ENCODE results near the gene ZNF185. TPM values are rescaled to one million over a fixed set of nuclear protein-coding genes. Genes with fewer than 3 reads are reported as not detected.

The ZNF185 gene
- total RNA-seq, 1 experiment from 2014 or later: 2.1 TPM

- no peak overlapping the region for H3K27ac ChIP-seq (ENCODE audit: low read depth, low read length, poor library complexity, severe bottlenecking)
- intact Hi-C loops (cut with micrococcal nuclease; ENCODE audit: unreplicated experiment): no loop called here
- H3K27me3 ChIP-seq (replicated peaks; ENCODE audit: insufficient read depth, low read depth, low read length, poor library complexity): no peaks in the 10 kb centered on the region
- no peak for DNase-seq (ENCODE audit: low spot score)
- no peak overlapping the region for H3K4me3 ChIP-seq (ENCODE audit: low read depth, low read length, poor library complexity, severe bottlenecking)
- H3K4me1 ChIP-seq (ENCODE audit: insufficient read depth, low read length, poor library complexity, severe bottlenecking): no peaks in the 10 kb centered on the region
- no TSS peak for BruUV-seq (replicated peaks)
- peaks cover 31% of the 10 kb centered on the region for H3K36me3 ChIP-seq (ENCODE audit: insufficient read depth, low read length, poor library complexity, severe bottlenecking)
- ChIA-PET CTCF (no interaction called here), POLR2A (ENCODE audit: low non-redundant PET) (no interaction called here)
- no peak for TF ChIP-seq EZH2 (IDR thresholded peaks at IDR 0.05; ENCODE audit: borderline replicate concordance, low read depth, low read length, poor library complexity, severe bottlenecking)
- TF ChIP-seq, protein P1, sequence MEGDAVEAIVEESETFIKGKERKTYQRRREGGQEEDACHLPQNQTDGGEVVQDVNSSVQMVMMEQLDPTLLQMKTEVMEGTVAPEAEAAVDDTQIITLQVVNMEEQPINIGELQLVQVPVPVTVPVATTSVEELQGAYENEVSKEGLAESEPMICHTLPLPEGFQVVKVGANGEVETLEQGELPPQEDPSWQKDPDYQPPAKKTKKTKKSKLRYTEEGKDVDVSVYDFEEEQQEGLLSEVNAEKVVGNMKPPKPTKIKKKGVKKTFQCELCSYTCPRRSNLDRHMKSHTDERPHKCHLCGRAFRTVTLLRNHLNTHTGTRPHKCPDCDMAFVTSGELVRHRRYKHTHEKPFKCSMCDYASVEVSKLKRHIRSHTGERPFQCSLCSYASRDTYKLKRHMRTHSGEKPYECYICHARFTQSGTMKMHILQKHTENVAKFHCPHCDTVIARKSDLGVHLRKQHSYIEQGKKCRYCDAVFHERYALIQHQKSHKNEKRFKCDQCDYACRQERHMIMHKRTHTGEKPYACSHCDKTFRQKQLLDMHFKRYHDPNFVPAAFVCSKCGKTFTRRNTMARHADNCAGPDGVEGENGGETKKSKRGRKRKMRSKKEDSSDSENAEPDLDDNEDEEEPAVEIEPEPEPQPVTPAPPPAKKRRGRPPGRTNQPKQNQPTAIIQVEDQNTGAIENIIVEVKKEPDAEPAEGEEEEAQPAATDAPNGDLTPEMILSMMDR (conservative IDR thresholded peaks at IDR 0.05; ENCODE audit: low read depth, low read length): no peak
- no peaks in the 10 kb centered on the region for H3K9me3 ChIP-seq (ENCODE audit: low read depth, low read length, poor library complexity, severe bottlenecking)
Observed at GRCh38 chrX:152861116-152861515, 36.8 kb upstream of the ZNF185 start.

DNA sequence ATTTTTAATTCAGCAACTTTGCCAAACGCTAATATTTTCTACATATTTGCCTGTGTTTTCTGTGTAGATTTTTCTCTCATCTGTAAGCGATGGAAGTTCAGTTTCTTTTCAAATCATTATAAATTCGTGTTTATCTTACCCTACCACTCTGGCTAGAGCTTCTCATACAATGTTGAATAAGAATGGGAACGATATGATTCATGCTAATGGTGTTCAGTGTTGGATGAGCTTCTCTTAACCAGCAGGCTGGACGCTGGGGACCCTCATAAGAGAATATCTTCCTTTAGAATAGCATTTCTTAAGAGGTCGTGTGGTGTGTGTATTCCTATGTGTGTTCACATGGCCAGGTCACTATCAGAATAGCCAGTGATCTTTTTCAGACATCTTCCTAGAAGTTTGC lies 36.0 kb upstream of the ZNF185 start:
- CTCF ChIA-PET: no interaction called here

DNA sequence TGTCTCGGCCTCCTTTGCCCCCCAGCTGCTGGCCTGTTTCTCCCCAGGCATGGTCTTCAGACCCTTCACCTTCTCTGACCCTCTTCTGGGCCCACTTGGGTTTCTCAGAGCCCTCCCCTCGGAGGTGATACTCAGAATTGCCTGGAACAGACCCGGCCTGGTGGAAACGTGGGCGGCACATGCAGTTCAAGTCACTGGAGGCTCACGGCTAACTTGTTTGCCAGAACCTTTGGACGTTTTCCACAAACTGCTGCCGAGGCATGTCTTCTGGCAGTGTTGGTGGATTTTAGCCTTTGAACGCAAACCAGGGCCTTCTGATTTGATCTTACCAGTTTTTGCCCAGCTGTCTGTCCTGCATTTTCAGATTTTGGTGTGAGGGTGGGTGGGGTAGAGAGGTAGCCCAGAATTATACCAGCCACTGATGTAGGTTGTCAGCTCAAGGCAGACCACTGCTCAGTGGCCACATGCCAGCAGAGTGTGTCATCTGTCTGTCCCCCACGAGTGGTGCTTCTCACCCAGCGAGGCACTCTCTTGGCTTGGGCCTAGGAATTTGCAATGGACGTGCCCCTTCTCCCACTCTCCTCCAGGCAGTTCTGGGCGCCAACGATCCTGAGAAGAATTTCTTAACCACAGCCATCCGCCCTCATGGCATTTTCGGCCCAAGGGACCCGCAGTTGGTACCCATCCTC lies 32.5 kb upstream of the ZNF185 start:
- Histone ChIP-seq H3K4me1 (ENCODE audit: insufficient read depth, low read length, poor library complexity, severe bottlenecking) (no peaks in the 10 kb centered on the region), H3K36me3 (ENCODE audit: insufficient read depth, low read length, poor library complexity, severe bottlenecking) (peaks cover 31% of the 10 kb centered on the region), H3K4me3 (ENCODE audit: low read depth, low read length, poor library complexity, severe bottlenecking) (no peak overlapping the region), H3K9me3 (ENCODE audit: low read depth, low read length, poor library complexity, severe bottlenecking) (no peaks in the 10 kb centered on the region), H3K27ac (ENCODE audit: low read depth, low read length, poor library complexity, severe bottlenecking) (no peak overlapping the region), H3K27me3 (replicated peaks; ENCODE audit: insufficient read depth, low read depth, low read length, poor library complexity) (no peaks in the 10 kb centered on the region)
- ChIA-PET POLR2A (ENCODE audit: low non-redundant PET) (no interaction called here), CTCF (no interaction called here)
- intact Hi-C loops (cut with micrococcal nuclease; ENCODE audit: unreplicated experiment): no loop called here
- TF ChIP-seq, protein P1 (conservative IDR thresholded peaks at IDR 0.05; ENCODE audit: low read depth, low read length): no peak
- no peak for TF ChIP-seq EZH2 (IDR thresholded peaks at IDR 0.05; ENCODE audit: borderline replicate concordance, low read depth, low read length, poor library complexity, severe bottlenecking)
- BruUV-seq (replicated peaks): no TSS peak
- DNase-seq (ENCODE audit: low spot score): no peak

More for the DNA sequence above, 36.0 kb upstream of the ZNF185 start:
- no peak for DNase-seq (ENCODE audit: low spot score)
- Histone ChIP-seq H3K4me3 (ENCODE audit: low read depth, low read length, poor library complexity, severe bottlenecking) (no peak overlapping the region), H3K9me3 (ENCODE audit: low read depth, low read length, poor library complexity, severe bottlenecking) (no peaks in the 10 kb centered on the region), H3K36me3 (ENCODE audit: insufficient read depth, low read length, poor library complexity, severe bottlenecking) (peaks cover 34% of the 10 kb centered on the region), H3K27ac (ENCODE audit: low read depth, low read length, poor library complexity, severe bottlenecking) (no peak overlapping the region), H3K27me3 (replicated peaks; ENCODE audit: insufficient read depth, low read depth, low read length, poor library complexity) (no peaks in the 10 kb centered on the region), H3K4me1 (ENCODE audit: insufficient read depth, low read length, poor library complexity, severe bottlenecking) (no peaks in the 10 kb centered on the region)
- intact Hi-C loops (cut with micrococcal nuclease; ENCODE audit: unreplicated experiment): no loop called here
- BruUV-seq (replicated peaks): no TSS peak
- POLR2A ChIA-PET (ENCODE audit: low non-redundant PET): no interaction called here
- TF ChIP-seq, protein P1 (conservative IDR thresholded peaks at IDR 0.05; ENCODE audit: low read depth, low read length): no peak
- TF ChIP-seq EZH2 (IDR thresholded peaks at IDR 0.05; ENCODE audit: borderline replicate concordance, low read depth, low read length, poor library complexity, severe bottlenecking): no peak
